WTC11 (cell line): Measurements from ENCODE around the gene CADM1. TPM values are rescaled to one million over a fixed set of nuclear protein-coding genes. Genes with fewer than 3 reads are reported as not detected.

Experiments used
- ATAC-seq: fragments of 200-7000 bp; cut with Tn5 transposase; 2 replicates; pipeline ENCODE4 v1.10.0; 2021; ENCODE audit warnings: mild to moderate bottlenecking, moderate library complexity
- CTCF ChIA-PET: fragments of 300-600 bp; sonication (Branson Sonifier 250); formaldehyde crosslinking; loops from one replicate; lab custom pipeline; 2021; ENCODE audit warnings: antibody characterized with exemption; lab: Charles Lee
- POLR2A ChIA-PET: fragments of 350-600 bp; sonication (Branson Sonifier 250); formaldehyde crosslinking; loops from one replicate; lab custom pipeline; 2021; ENCODE audit warnings: antibody characterized with exemption; lab: Charles Lee
- DNase-seq: peaks from one replicate; pipeline ENCODE4 v3.0.0; 2021; ENCODE audit warnings: low spot score
- H3K27ac Mint-ChIP-seq: 2 replicates; pipeline ENCODE4 v1.8.0; 2021; ENCODE audit warnings: mixed read lengths
- H3K27me3 Mint-ChIP-seq: 2 replicates; pipeline ENCODE4 v1.8.0; 2021; ENCODE audit warnings: low read depth, mild to moderate bottlenecking, moderate library complexity, mixed read lengths
- H3K36me3 Mint-ChIP-seq: 2 replicates; pipeline ENCODE4 v1.8.0; 2021; ENCODE audit warnings: mixed read lengths
- H3K4me1 Mint-ChIP-seq: 2 replicates; pipeline ENCODE4 v1.8.0; 2022; ENCODE audit warnings: mixed read lengths
- H3K4me3 Mint-ChIP-seq: 2 replicates; pipeline ENCODE4 v1.8.0; 2021; ENCODE audit warnings: mild to moderate bottlenecking, moderate library complexity, mixed read lengths
- H3K9me3 Mint-ChIP-seq: 2 replicates; pipeline ENCODE4 v1.8.0; 2021; ENCODE audit warnings: mixed read lengths
- CREB1 ChIP-seq: sonication (generic); formaldehyde crosslinking; IDR thresholded peaks from 2 replicates; pipeline ENCODE4 v1.8.0; 2023; ENCODE audit warnings: mild to moderate bottlenecking, missing genetic modification reagents
- ELF4 ChIP-seq: sonication (generic); formaldehyde crosslinking; IDR thresholded peaks from 2 replicates; pipeline ENCODE4 v1.8.1; 2022; ENCODE audit warnings: low read depth, mild to moderate bottlenecking, moderate library complexity, missing genetic modification reagents
- ETV6 ChIP-seq: sonication (generic); formaldehyde crosslinking; IDR thresholded peaks from 2 replicates; pipeline ENCODE4 v1.8.1; 2022; ENCODE audit warnings: mild to moderate bottlenecking, missing genetic modification reagents
- FOXP4 ChIP-seq: sonication (generic); formaldehyde crosslinking; IDR thresholded peaks from 2 replicates; pipeline ENCODE4 v1.8.0; 2022; ENCODE audit warnings: mild to moderate bottlenecking, missing genetic modification reagents
- JUN ChIP-seq: sonication (generic); formaldehyde crosslinking; IDR thresholded peaks from 2 replicates; pipeline ENCODE4 v1.8.0; 2023; ENCODE audit warnings: mild to moderate bottlenecking, missing genetic modification reagents
- NR2C2 ChIP-seq: sonication (generic); formaldehyde crosslinking; IDR thresholded peaks from 2 replicates; pipeline ENCODE4 v1.8.0; 2022; ENCODE audit warnings: mild to moderate bottlenecking, missing genetic modification reagents
- PRRX2 ChIP-seq: fragments of 250-450 bp; sonication (Bioruptor Pico); IDR thresholded peaks from 2 replicates; pipeline ENCODE4 v1.8.0; 2021; ENCODE audit warnings: mild to moderate bottlenecking
- SMAD4 ChIP-seq: sonication (generic); formaldehyde crosslinking; IDR thresholded peaks from 2 replicates; pipeline ENCODE4 v1.8.0; 2022; ENCODE audit warnings: mild to moderate bottlenecking, missing genetic modification reagents
- TEAD4 ChIP-seq: sonication (generic); formaldehyde crosslinking; IDR thresholded peaks from 2 replicates; pipeline ENCODE4 v1.8.0; 2022; ENCODE audit warnings: mild to moderate bottlenecking, missing genetic modification reagents
- ZBTB43 ChIP-seq: sonication (generic); formaldehyde crosslinking; IDR thresholded peaks from 2 replicates; pipeline ENCODE4 v1.8.1; 2023; ENCODE audit warnings: mild to moderate bottlenecking, missing genetic modification reagents
- ZMAT4 ChIP-seq: fragments of 250-450 bp; sonication (Bioruptor Pico); IDR thresholded peaks from 2 replicates; pipeline ENCODE4 v1.9.0; 2021; ENCODE audit warnings: mild to moderate bottlenecking
- ZNF121 ChIP-seq: sonication (generic); formaldehyde crosslinking; IDR thresholded peaks from 2 replicates; pipeline ENCODE4 v1.8.0; 2023; ENCODE audit warnings: missing genetic modification reagents
- ZNF232 ChIP-seq: sonication (generic); formaldehyde crosslinking; IDR thresholded peaks from 2 replicates; pipeline ENCODE4 v1.8.0; 2022; ENCODE audit warnings: mild to moderate bottlenecking, missing genetic modification reagents
- ZNF263 ChIP-seq: sonication (generic); formaldehyde crosslinking; IDR thresholded peaks from 2 replicates; pipeline ENCODE4 v1.8.1; 2022; ENCODE audit warnings: low read depth, mild to moderate bottlenecking, moderate library complexity, missing genetic modification reagents
- ZNF317 ChIP-seq: sonication (generic); formaldehyde crosslinking; IDR thresholded peaks from 2 replicates; pipeline ENCODE4 v1.8.1; 2023; ENCODE audit warnings: low read depth, mild to moderate bottlenecking, moderate library complexity, missing genetic modification reagents, borderline replicate concordance
- ZSCAN18 ChIP-seq: fragments of 250-450 bp; sonication (Bioruptor Pico); IDR thresholded peaks from 2 replicates; pipeline ENCODE4 v2.1.2; 2022; ENCODE audit warnings: mild to moderate bottlenecking, moderate library complexity
- total RNA-seq: library from RNA; stranded (reverse); gene quantifications from 3 replicates; pipeline ENCODE4 v1.2.3, GENCODE V29; 2021
- TF ChIP-seq, protein P1 (sequence below): fragments of 250-450 bp; sonication (Bioruptor Pico); IDR thresholded peaks from 2 replicates; pipeline ENCODE4 v1.9.0; 2021; ENCODE audit warnings: mild to moderate bottlenecking
- TF ChIP-seq, protein P2 (sequence below): sonication (generic); formaldehyde crosslinking; IDR thresholded peaks from 2 replicates; pipeline ENCODE4 v1.8.1; 2023; ENCODE audit warnings: mild to moderate bottlenecking, moderate library complexity, missing genetic modification reagents
- TF ChIP-seq, protein P3 (sequence below): sonication (generic); formaldehyde crosslinking; IDR thresholded peaks from 2 replicates; pipeline ENCODE4 v1.8.1; 2022; ENCODE audit warnings: low read depth, mild to moderate bottlenecking, moderate library complexity, missing genetic modification reagents, borderline replicate concordance
- TF ChIP-seq, protein P4 (sequence below): sonication (generic); formaldehyde crosslinking; IDR thresholded peaks from 2 replicates; pipeline ENCODE4 v1.8.1; 2023; ENCODE audit warnings: mild to moderate bottlenecking, missing genetic modification reagents, borderline replicate concordance

CADM1 gene
- total RNA-seq, 1 experiment from 2014 or later: 26.8 TPM

DNA sequence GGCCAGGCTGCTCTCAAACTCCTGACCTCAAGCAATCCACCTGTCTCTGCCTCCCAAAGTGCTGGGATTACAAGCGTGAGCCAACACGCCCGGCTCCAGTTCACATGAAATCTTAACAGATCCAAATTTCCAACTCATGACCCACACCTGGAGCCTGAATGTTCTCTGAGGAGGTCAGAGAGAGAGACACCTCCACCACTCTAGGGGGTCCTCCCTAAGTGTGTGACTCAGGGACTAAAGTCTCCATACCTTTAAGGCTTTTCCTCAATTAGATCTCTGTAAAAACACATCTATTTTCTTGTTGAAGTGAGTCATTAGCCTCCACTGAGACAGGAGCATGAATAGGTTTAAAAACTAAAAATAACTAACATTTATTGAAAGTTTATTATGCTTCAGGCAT lies 376.4 kb downstream of the CADM1 start:
- DNase-seq: no peak
- H3K4me1 Mint-ChIP-seq: peaks cover 8% of the 10 kb centered on the region
- no peaks in the 10 kb centered on the region; the same call in none of the 2 replicates for H3K27me3 Mint-ChIP-seq
- no peak for ATAC-seq
- CTCF ChIA-PET: no interaction called here
- no peaks in the 10 kb centered on the region for H3K36me3 Mint-ChIP-seq
- no peak for TF ChIP-seq ZBTB43 (CRISPR knock-in tag)
- no peak for TF ChIP-seq ZNF317 (CRISPR knock-in tag)
- TF ChIP-seq, protein P1, sequence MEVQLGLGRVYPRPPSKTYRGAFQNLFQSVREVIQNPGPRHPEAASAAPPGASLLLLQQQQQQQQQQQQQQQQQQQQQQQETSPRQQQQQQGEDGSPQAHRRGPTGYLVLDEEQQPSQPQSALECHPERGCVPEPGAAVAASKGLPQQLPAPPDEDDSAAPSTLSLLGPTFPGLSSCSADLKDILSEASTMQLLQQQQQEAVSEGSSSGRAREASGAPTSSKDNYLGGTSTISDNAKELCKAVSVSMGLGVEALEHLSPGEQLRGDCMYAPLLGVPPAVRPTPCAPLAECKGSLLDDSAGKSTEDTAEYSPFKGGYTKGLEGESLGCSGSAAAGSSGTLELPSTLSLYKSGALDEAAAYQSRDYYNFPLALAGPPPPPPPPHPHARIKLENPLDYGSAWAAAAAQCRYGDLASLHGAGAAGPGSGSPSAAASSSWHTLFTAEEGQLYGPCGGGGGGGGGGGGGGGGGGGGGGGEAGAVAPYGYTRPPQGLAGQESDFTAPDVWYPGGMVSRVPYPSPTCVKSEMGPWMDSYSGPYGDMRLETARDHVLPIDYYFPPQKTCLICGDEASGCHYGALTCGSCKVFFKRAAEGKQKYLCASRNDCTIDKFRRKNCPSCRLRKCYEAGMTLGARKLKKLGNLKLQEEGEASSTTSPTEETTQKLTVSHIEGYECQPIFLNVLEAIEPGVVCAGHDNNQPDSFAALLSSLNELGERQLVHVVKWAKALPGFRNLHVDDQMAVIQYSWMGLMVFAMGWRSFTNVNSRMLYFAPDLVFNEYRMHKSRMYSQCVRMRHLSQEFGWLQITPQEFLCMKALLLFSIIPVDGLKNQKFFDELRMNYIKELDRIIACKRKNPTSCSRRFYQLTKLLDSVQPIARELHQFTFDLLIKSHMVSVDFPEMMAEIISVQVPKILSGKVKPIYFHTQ (CRISPR knock-in tag): no peak
- TF ChIP-seq SMAD4 (CRISPR knock-in tag): no peak
- TF ChIP-seq, protein P2, sequence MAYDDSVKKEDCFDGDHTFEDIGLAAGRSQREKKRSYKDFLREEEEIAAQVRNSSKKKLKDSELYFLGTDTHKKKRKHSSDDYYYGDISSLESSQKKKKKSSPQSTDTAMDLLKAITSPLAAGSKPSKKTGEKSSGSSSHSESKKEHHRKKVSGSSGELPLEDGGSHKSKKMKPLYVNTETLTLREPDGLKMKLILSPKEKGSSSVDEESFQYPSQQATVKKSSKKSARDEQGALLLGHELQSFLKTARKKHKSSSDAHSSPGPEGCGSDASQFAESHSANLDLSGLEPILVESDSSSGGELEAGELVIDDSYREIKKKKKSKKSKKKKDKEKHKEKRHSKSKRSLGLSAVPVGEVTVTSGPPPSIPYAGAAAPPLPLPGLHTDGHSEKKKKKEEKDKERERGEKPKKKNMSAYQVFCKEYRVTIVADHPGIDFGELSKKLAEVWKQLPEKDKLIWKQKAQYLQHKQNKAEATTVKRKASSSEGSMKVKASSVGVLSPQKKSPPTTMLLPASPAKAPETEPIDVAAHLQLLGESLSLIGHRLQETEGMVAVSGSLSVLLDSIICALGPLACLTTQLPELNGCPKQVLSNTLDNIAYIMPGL (CRISPR knock-in tag): no peak
- no peak for TF ChIP-seq ZNF263 (CRISPR knock-in tag)
- TF ChIP-seq, protein P3, sequence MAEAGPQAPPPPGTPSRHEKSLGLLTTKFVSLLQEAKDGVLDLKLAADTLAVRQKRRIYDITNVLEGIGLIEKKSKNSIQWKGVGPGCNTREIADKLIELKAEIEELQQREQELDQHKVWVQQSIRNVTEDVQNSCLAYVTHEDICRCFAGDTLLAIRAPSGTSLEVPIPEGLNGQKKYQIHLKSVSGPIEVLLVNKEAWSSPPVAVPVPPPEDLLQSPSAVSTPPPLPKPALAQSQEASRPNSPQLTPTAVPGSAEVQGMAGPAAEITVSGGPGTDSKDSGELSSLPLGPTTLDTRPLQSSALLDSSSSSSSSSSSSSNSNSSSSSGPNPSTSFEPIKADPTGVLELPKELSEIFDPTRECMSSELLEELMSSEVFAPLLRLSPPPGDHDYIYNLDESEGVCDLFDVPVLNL (CRISPR knock-in tag): no peak
- TF ChIP-seq ZNF121: no peak
- TF ChIP-seq NR2C2: no peak
- no peak for TF ChIP-seq TEAD4 (CRISPR knock-in tag)
- no peak for TF ChIP-seq ELF4 (CRISPR knock-in tag)
- no peak for TF ChIP-seq PRRX2 (CRISPR knock-in tag)
- TF ChIP-seq, protein P4, sequence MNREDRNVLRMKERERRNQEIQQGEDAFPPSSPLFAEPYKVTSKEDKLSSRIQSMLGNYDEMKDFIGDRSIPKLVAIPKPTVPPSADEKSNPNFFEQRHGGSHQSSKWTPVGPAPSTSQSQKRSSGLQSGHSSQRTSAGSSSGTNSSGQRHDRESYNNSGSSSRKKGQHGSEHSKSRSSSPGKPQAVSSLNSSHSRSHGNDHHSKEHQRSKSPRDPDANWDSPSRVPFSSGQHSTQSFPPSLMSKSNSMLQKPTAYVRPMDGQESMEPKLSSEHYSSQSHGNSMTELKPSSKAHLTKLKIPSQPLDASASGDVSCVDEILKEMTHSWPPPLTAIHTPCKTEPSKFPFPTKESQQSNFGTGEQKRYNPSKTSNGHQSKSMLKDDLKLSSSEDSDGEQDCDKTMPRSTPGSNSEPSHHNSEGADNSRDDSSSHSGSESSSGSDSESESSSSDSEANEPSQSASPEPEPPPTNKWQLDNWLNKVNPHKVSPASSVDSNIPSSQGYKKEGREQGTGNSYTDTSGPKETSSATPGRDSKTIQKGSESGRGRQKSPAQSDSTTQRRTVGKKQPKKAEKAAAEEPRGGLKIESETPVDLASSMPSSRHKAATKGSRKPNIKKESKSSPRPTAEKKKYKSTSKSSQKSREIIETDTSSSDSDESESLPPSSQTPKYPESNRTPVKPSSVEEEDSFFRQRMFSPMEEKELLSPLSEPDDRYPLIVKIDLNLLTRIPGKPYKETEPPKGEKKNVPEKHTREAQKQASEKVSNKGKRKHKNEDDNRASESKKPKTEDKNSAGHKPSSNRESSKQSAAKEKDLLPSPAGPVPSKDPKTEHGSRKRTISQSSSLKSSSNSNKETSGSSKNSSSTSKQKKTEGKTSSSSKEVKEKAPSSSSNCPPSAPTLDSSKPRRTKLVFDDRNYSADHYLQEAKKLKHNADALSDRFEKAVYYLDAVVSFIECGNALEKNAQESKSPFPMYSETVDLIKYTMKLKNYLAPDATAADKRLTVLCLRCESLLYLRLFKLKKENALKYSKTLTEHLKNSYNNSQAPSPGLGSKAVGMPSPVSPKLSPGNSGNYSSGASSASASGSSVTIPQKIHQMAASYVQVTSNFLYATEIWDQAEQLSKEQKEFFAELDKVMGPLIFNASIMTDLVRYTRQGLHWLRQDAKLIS (CRISPR knock-in tag): no peak
- no peak for TF ChIP-seq CREB1 (CRISPR knock-in tag)
- no peak for TF ChIP-seq ZSCAN18 (CRISPR knock-in tag)
- TF ChIP-seq ZMAT4: no peak
- no peak for TF ChIP-seq ETV6 (CRISPR knock-in tag)
- TF ChIP-seq FOXP4 (CRISPR knock-in tag): no peak
- TF ChIP-seq JUN (CRISPR knock-in tag): no peak
- TF ChIP-seq ZNF232 (CRISPR knock-in tag): no peak
- H3K9me3 Mint-ChIP-seq: peaks cover 5% of the 10 kb centered on the region; the same call in 1 of the 2 replicates
- H3K4me3 Mint-ChIP-seq: no peak overlapping the region
- POLR2A ChIA-PET: no interaction called here
- no peak overlapping the region for H3K27ac Mint-ChIP-seq
